Heart right ventricle (tissue), 16 donors: ENCODE data around the gene SSH2. TPM values are rescaled to one million over a fixed set of nuclear protein-coding genes. Genes with fewer than 3 reads are reported as not detected.

Experiments
- ATAC-seq, 8 donors: fragments of 200-7000 bp; cut with Tn5 transposase; one replicate each; pipeline ENCODE4 v1.9.1; 2020; ENCODE audit warnings: mild to moderate bottlenecking in 8 of 8, moderate library complexity in 8 of 8, moderate number of reproducible peaks in 1 of 8
- DNase-seq, 2 donors: peaks; one replicate each; pipeline ENCODE4 v3.0.0-alpha.2; 2020
- H3K27ac ChIP-seq, 10 donors: fragments of 200-600 bp; sonication (generic) in 2 of 10; one replicate each; pipeline versions ENCODE4 v1.5.0 to v1.8.0; 2020 to 2022; ENCODE audit warnings: mild to moderate bottlenecking in 3 of 10
- H3K27me3 ChIP-seq, 7 donors: fragments of 200-600 bp; one replicate each; pipeline ENCODE4 v1.8.0; 2021 to 2022; ENCODE audit warnings: mild to moderate bottlenecking in 2 of 7
- H3K36me3 ChIP-seq, 9 donors: fragments of 200-600 bp; sonication (generic) in 1 of 9; one replicate each; pipeline versions ENCODE4 v1.5.0 to v1.8.0; 2020 to 2022; ENCODE audit warnings: mild to moderate bottlenecking in 2 of 9
- H3K4me1 ChIP-seq, 9 donors: fragments of 200-600 bp; sonication (generic) in 1 of 9; one replicate each; pipeline versions ENCODE4 v1.5.0 to v1.8.0; 2020 to 2022; ENCODE audit warnings: mild to moderate bottlenecking in 4 of 9
- H3K4me3 ChIP-seq, 10 donors: fragments of 200-600 bp; sonication (generic) in 2 of 10; one replicate each; pipeline versions ENCODE4 v1.5.0 to v1.8.0; 2020 to 2022; ENCODE audit warnings: mild to moderate bottlenecking in 7 of 10, moderate library complexity in 2 of 10
- H3K9me3 ChIP-seq, 11 donors: fragments of 200-600 bp in 10 of 11; sonication (generic) in 2 of 11; one replicate each; pipeline versions ENCODE4 v1.5.0 to v1.8.0; 2013 to 2022; ENCODE audit warnings: mild to moderate bottlenecking in 2 of 11, control low read depth in 1 of 11, moderate library complexity in 1 of 11
- WGBS, 2 donors: extraction: QIAGEN DNeasy Blood & Tissue Kit; methylation state at CpG; one replicate each; pipeline ENCODE4 v1.1.7; 2013; ENCODE audit warnings: inconsistent platforms in 1 of 2; 5-methylcytosine and 5-hydroxymethylcytosine counted together
- intact Hi-C, 10 donors: fragments of 100-400 bp; cut with DNase I; formaldehyde crosslinking; loops; one replicate each; pipeline versions ENCODE4 v1.11.1 to v1.14.2; 2022
- long read RNA-seq, 3 donors: library from polyadenylated mRNA; unstranded; transcript quantifications; one replicate each; pipeline ENCODE4 v2.0.0, GENCODE V29; 2020 to 2021
- polyA plus RNA-seq, 2 donors: library from polyadenylated mRNA; stranded (reverse); fragments of 200-250 nt; gene quantifications; one replicate each; pipeline ENCODE4 v1.2.3, GENCODE V29; 2013
- total RNA-seq, 10 donors: library from RNA; stranded (reverse); fragmentation: NEBNext Ultra II Directional in 3 of 10; extraction: Animal tissue kit (Norgen Biotek cat#: 25700) in 3 of 10; gene quantifications; one replicate each; pipeline versions ENCODE4 v1.2.1 to v1.2.4, GENCODE V29; 2021 to 2023
- TF ChIP-seq, protein P1 (sequence below), 9 donors: fragments of 200-600 bp; sonication (generic) in 2 of 9; IDR thresholded peaks; one replicate each; pipeline versions ENCODE4 v1.5.0 to v1.8.0; 2021 to 2022; ENCODE audit warnings: antibody characterized with exemption in 9 of 9, mild to moderate bottlenecking in 5 of 9, moderate library complexity in 1 of 9
- donor health status: Arrhythmogenic right ventricular cardiomyopathy.
- donor health status: ischemic (EF 13 %, LVEDD 7.1; RV severe dilation, severe dysfunction).
- donor health status: healthy with polysubstance abuse.
- donor health status: DM: no; HTN: yes; CAD: no.
- donor health status: DM: no; HTN: no; CAD: no.
- donor health status: ischemic (EF 25% LVEDD 6.9; RV normal size, moderate dysfunction).
- donor health status: ischemic (EF 25% LVEDD 5.7; RV mildly dilated, moderate dysfunction).
- donor health status: healthy.
- donor health status: DM: yes; HTN: yes; CAD: no.
- donor health status: Ischemic cardiomyopathy.
- donor health status: ischemic (EF 35%, LVEDD 5.7; RV mildly dilated, moderate dysfunction).
- donor health status: nonischemic (EF 11% LVEDD 7.7; RV severe dilation, severe dysfunction).
- donor health status: DM: yes; HTN: yes; CAD: no.
- donor health status: PGD.
- donor health status: ischemic (EF 29% LVEDD 5.4; RV normal size, mild dysfunction).
- donor health status: nonischemic (EF 23%, LVEDD 6.1; RV moderate dilation, normal function).

The SSH2 gene, protein sequence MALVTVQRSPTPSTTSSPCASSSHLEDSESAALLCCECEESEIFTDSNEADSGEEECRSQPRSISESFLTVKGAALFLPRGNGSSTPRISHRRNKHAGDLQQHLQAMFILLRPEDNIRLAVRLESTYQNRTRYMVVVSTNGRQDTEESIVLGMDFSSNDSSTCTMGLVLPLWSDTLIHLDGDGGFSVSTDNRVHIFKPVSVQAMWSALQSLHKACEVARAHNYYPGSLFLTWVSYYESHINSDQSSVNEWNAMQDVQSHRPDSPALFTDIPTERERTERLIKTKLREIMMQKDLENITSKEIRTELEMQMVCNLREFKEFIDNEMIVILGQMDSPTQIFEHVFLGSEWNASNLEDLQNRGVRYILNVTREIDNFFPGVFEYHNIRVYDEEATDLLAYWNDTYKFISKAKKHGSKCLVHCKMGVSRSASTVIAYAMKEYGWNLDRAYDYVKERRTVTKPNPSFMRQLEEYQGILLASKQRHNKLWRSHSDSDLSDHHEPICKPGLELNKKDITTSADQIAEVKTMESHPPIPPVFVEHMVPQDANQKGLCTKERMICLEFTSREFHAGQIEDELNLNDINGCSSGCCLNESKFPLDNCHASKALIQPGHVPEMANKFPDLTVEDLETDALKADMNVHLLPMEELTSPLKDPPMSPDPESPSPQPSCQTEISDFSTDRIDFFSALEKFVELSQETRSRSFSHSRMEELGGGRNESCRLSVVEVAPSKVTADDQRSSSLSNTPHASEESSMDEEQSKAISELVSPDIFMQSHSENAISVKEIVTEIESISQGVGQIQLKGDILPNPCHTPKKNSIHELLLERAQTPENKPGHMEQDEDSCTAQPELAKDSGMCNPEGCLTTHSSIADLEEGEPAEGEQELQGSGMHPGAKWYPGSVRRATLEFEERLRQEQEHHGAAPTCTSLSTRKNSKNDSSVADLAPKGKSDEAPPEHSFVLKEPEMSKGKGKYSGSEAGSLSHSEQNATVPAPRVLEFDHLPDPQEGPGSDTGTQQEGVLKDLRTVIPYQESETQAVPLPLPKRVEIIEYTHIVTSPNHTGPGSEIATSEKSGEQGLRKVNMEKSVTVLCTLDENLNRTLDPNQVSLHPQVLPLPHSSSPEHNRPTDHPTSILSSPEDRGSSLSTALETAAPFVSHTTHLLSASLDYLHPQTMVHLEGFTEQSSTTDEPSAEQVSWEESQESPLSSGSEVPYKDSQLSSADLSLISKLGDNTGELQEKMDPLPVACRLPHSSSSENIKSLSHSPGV (N-terminal part only)
- 10 to 100 TPM; 28.3 to 42.9 (median 35.8) TPM for total RNA-seq
- polyA plus RNA-seq = 10 to 100 TPM; 17.9 to 18.0 TPM
- long read RNA-seq, donor 1, partial matches to known transcripts = 2 of 13 reads
- long read RNA-seq, donor 1, other reads (novel, unspliced or antisense) = 10 of 13 reads
- long read RNA-seq, donor 2, partial matches to known transcripts = 0 of 19 reads
- long read RNA-seq, donor 2, other reads (novel, unspliced or antisense) = 18 of 19 reads
- long read RNA-seq, donor 3, partial matches to known transcripts = 0 of 21 reads
- long read RNA-seq, donor 3, other reads (novel, unspliced or antisense) = 21 of 21 reads

DNA sequence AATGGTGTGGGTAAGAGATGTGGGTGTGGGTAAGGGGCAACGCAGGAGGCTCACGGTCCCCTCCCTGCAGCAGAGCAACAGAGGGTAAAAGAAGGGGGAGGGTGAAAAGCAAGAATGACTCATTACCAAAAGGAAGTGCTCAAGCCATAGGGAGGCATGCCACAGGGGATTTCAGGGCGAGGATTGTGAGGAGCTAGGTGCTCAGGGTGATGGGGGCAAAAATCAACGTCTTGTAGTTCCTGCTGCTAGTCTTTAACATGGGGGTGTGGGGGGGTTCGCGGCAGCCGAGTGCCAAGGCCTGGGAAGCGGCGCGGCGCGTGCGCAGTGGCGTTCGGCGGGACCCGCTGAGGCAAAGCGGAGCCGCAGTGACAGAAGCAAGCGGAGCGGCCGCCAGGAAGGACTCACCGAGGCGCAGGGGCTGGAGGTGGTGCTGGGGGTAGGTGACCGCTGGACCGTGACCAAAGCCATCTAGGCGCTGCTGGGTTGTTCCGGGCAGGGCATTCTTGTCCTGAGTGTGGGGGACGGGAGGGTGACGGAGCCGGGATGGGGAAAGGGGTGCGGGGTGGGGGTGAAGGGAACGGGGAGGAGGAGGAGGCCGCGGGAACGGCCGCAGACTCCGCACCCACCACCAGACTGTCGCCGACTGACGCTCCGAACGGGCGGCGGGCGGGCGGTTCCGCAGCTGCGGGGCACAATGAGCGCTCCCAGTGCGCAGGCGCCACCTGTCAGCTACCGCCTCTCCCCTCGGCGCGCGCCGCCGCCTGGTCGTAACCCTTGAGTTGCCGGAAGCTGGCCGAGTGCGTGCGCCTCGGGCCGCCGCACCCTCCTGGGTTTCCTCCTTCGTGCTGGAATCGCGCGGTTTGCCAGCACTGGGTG is at the start of gene SSH2:
Gene SSH2, minus strand, starts transcription at position 696 of the 876 bp plus-strand sequence. Its CDS starts 228 bp downstream, at position 468.
- Histone ChIP-seq H3K9me3 (no peaks in the 10 kb centered on the region), H3K36me3 (peaks cover 0 to 7% (median 0%) of the 10 kb centered on the region in 9 donors), H3K4me1 (peaks cover 0 to 45% (median 38%) of the 10 kb centered on the region in 9 donors), H3K27me3 (no peaks in the 10 kb centered on the region), H3K4me3 (peak within 1 kb of the TSS; percentile 53 to 93 (median 80)), H3K27ac (peak within 1 kb of the TSS; percentile 51 to 93 (median 91))
- WGBS, 2 donors = 1% methylated on average over 68 to 71 of the region's 71 CpGs
- intact Hi-C loops = loop anchor here (1.0 to 10.0 kb wide), 14 partner anchors 62 to 315 kb away; partner anchors contain the start of gene CORO6 (in 1 of the 10)
- TF ChIP-seq, protein P1, sequence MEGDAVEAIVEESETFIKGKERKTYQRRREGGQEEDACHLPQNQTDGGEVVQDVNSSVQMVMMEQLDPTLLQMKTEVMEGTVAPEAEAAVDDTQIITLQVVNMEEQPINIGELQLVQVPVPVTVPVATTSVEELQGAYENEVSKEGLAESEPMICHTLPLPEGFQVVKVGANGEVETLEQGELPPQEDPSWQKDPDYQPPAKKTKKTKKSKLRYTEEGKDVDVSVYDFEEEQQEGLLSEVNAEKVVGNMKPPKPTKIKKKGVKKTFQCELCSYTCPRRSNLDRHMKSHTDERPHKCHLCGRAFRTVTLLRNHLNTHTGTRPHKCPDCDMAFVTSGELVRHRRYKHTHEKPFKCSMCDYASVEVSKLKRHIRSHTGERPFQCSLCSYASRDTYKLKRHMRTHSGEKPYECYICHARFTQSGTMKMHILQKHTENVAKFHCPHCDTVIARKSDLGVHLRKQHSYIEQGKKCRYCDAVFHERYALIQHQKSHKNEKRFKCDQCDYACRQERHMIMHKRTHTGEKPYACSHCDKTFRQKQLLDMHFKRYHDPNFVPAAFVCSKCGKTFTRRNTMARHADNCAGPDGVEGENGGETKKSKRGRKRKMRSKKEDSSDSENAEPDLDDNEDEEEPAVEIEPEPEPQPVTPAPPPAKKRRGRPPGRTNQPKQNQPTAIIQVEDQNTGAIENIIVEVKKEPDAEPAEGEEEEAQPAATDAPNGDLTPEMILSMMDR (IDR thresholded peaks at IDR 0.05) = peak in 2 of 9 donors; percentile 6 to 18
- ATAC-seq (peak; percentile 94 to 96 (median 96)), DNase-seq (peak; percentile 86 to 89)

DNA sequence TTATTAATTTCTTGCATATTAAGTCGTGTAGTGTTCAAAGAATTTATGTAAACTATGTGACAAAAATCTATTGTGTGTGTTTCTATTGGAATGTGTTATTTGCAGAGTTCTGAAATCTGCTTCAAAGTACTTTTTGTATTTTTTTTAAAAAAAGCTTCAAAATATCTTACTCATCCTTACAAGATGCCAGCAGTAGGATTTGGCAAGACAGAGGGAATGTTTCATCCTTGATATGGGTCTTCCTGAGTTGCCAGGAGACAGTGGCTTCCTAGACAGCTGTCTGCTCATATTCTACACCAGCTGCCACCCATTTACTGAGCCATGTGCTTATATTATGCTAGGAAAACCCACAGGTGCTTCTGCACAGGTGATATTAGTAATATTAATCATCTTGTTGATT is 47.8 kb upstream of the SSH2 start:
- intact Hi-C loops = no loop called here
- Histone ChIP-seq H3K4me3 (no peak overlapping the region), H3K27me3 (no peaks in the 10 kb centered on the region), H3K9me3 (no peaks in the 10 kb centered on the region), H3K27ac (no peak overlapping the region), H3K4me1 (no peaks in the 10 kb centered on the region), H3K36me3 (no peaks in the 10 kb centered on the region)
- TF ChIP-seq, protein P1 (IDR thresholded peaks at IDR 0.05) = no peak
- DNase-seq (no peak), ATAC-seq (no peak)
- WGBS, 2 donors = 65 to 68% methylated on average over 1 of the region's 1 CpG

DNA sequence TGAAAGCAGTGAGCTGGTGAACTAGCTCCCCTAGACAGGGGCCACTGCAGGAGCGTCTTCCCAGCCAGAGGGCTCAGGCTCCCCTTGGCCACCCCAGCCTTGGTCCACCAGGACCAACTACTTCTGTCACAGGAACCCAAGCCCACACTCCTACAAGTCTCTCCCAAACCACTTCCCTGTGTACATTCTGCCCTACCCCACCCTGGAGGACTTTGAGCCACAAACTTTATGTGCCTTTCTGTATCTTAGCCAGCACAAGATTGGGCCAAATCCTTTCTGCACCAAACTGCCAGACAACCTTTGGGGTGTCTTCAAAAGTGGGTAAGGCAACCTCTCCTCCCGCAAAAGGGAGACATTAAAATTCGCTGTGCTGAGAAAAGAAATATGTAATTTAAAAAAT is 43.0 kb upstream of the SSH2 start:
- WGBS, 2 donors = 94 to 97% methylated on average over 3 of the region's 3 CpGs

More for the DNA sequence above, 43.0 kb upstream of the SSH2 start:
- ATAC-seq (no peak), DNase-seq (no peak)
- Histone ChIP-seq H3K36me3 (no peaks in the 10 kb centered on the region), H3K27ac (no peak overlapping the region), H3K4me1 (no peaks in the 10 kb centered on the region), H3K27me3 (peaks cover 0 to 1% (median 0%) of the 10 kb centered on the region in 7 donors), H3K4me3 (no peak overlapping the region), H3K9me3 (peaks cover 0 to 3% (median 0%) of the 10 kb centered on the region in 11 donors)
- TF ChIP-seq, protein P1 (IDR thresholded peaks at IDR 0.05) = no peak
- intact Hi-C loops = no loop called here
